Gastroesophageal sphincter (tissue), 4 donors: ENCODE measurements around the gene ZNF503. TPM values are rescaled to one million over a fixed set of nuclear protein-coding genes. Genes with fewer than 3 reads are reported as not detected.

Source experiments
- ATAC-seq: fragments of 150-250 bp; one replicate; pipeline ENCODE4 v1.9.1; 2016; ENCODE audit warnings: mild to moderate bottlenecking, moderate library complexity
- H3K27ac ChIP-seq, 4 donors: fragments of 200-600 bp; sonication (generic) in 3 of 4; 1 replicate in 3 of 4; 2 replicates in 1 of 4; pipeline ENCODE4 v1.5.1; 2016 to 2019
- H3K27me3 ChIP-seq: fragments of 200-600 bp; sonication (generic); one replicate; pipeline ENCODE4 v1.5.1; 2019
- H3K36me3 ChIP-seq, 2 donors: fragments of 200-600 bp; sonication (generic); one replicate each; pipeline ENCODE4 v1.5.1; 2019; ENCODE audit warnings: control low read depth in 1 of 2
- H3K4me1 ChIP-seq, 3 donors: fragments of 200-600 bp; sonication (generic); 1 replicate in 2 of 3; 2 replicates in 1 of 3; pipeline ENCODE4 v1.5.1; 2016 to 2019; ENCODE audit warnings: control low read depth in 2 of 3
- H3K4me3 ChIP-seq, 2 donors: fragments of 200-600 bp; sonication (generic); one replicate each; pipeline ENCODE4 v1.5.1; 2019; ENCODE audit warnings: mild to moderate bottlenecking in 1 of 2, moderate library complexity in 1 of 2
- H3K9me3 ChIP-seq, 3 donors: fragments of 200-600 bp; sonication (generic); one replicate each; pipeline ENCODE4 v1.5.1; 2017 to 2019; ENCODE audit warnings: control low read depth in 2 of 3
- EP300 ChIP-seq: sonication (generic); formaldehyde crosslinking; IDR thresholded peaks from one replicate; pipeline ENCODE4 v1.6.1; 2017; ENCODE audit warnings: antibody characterized with exemption, mild to moderate bottlenecking
- POLR2A ChIP-seq, 2 donors: fragments of 450-650 bp; IDR thresholded peaks; one replicate each; pipeline ENCODE4 v1.6.1; 2017; ENCODE audit warnings: antibody characterized with exemption in 2 of 2, mild to moderate bottlenecking in 2 of 2, moderate library complexity in 1 of 2
- POLR2AphosphoS5 ChIP-seq: sonication (generic); formaldehyde crosslinking; IDR thresholded peaks from one replicate; pipeline ENCODE4 v1.6.1; 2017; ENCODE audit warnings: antibody characterized with exemption
- WGBS, 2 donors: methylation state at CpG; one replicate each; pipeline ENCODE4 v1.1.5; 2018; ENCODE audit warnings: low coverage in 1 of 2; 5-methylcytosine and 5-hydroxymethylcytosine counted together
- total RNA-seq, 4 donors: library from RNA; depleted of rRNA; stranded (reverse); fragments of >200 nt; gene quantifications; one replicate each; pipeline ENCODE4 v1.1.0, GENCODE V29; 2016
- TF ChIP-seq, protein P1 (sequence below), 4 experiments: fragments of 200-600 bp in 2 of 4; fragments of 450-650 bp in 2 of 4; sonication (generic) in 1 of 4; IDR thresholded peaks; one replicate each; pipeline ENCODE4 v1.5.1; 2017 to 2019; ENCODE audit warnings: antibody characterized with exemption in 4 of 4, mild to moderate bottlenecking in 2 of 4, moderate library complexity in 2 of 4

ZNF503 gene
- total RNA-seq, 4 donors from 2014 or later, result 27.3 to 83.7 (median 43.4) TPM

DNA sequence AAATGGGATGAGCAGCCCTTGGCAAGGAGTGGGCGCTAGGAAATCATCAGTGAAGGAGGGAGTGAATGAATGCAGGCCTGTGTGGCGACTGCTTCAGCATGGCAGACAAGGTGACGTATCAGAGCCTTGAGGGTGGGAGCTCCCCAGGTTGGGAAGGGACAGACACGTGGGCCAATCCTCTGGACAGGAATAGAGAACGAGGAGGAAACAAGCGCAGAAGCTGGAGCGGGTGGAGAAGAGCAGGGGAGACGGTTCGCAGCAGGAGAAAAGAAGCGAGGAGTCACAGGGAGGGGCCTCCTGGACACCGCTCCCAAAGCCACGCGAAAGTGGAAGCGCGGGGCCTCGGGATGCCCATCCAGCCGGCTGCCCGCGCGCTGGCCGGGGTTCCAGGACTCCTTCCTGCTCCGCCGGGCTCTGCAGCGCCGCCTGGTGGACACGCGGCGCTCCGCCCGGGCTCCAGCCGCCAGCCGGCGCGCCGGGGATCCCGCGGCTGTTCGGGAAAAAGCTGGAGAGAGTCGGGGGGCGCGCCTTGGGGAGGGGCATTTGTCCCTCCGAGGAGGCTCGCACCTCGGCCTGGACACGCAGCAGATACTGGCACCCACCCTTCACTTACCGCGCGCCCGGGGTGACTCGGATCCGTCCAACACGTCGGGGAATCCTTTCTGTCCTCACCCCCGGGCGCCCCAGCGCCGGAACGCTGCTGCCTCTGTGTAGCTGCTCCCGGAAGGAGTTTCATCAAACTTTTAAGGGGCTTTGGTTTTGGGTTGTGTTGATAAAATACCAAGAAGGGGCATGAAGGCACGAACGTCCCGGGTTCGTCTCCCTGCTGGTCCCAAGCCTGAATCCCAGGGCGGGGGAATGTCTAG, 6.3 kb downstream of the ZNF503 start:
- H3K27me3 ChIP-seq, result no peaks in the 10 kb centered on the region
- 13 to 40% methylated on average over 13 to 21 of the region's 64 CpGs for WGBS, 2 donors
- H3K9me3 ChIP-seq, result no peaks in the 10 kb centered on the region
- TF ChIP-seq, protein P1, sequence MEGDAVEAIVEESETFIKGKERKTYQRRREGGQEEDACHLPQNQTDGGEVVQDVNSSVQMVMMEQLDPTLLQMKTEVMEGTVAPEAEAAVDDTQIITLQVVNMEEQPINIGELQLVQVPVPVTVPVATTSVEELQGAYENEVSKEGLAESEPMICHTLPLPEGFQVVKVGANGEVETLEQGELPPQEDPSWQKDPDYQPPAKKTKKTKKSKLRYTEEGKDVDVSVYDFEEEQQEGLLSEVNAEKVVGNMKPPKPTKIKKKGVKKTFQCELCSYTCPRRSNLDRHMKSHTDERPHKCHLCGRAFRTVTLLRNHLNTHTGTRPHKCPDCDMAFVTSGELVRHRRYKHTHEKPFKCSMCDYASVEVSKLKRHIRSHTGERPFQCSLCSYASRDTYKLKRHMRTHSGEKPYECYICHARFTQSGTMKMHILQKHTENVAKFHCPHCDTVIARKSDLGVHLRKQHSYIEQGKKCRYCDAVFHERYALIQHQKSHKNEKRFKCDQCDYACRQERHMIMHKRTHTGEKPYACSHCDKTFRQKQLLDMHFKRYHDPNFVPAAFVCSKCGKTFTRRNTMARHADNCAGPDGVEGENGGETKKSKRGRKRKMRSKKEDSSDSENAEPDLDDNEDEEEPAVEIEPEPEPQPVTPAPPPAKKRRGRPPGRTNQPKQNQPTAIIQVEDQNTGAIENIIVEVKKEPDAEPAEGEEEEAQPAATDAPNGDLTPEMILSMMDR (IDR thresholded peaks at IDR 0.05), result peak; percentile 98 to 100 (median 99)
- TF ChIP-seq POLR2A (IDR thresholded peaks at IDR 0.05) (peak in 1 of 2 donors; percentile 19), EP300 (no peak)
- peaks cover 0 to 33% of the 10 kb centered on the region in 2 donors for H3K36me3 ChIP-seq
- H3K4me1 ChIP-seq, result peaks cover 0 to 37% (median 6%) of the 10 kb centered on the region in 3 donors
- peak; percentile 42 for ATAC-seq
- H3K27ac ChIP-seq, result peak overlapping the region; percentile 92 to 100 (median 98)
- H3K4me3 ChIP-seq, result peak overlapping the region; percentile 62 to 100

DNA sequence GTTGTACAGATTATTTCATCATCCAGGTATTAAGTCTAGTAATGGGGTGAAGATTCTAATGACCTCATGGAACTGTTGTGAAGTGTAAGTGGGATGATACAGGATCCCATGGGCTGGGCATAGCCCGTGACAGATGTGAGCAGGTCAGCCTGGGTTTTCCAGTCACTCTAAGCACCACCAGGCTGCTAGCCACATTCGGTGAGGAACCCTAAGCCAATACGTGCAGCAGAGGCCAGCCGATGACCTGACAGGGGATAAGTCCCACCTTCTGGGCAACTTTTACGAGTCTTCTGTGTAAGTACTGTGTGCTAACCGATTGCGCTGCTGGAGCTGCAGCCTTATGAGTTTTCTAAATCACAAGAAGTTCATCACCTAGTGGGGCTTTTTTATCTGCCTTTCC, 7.3 kb downstream of the ZNF503 start:
- TF ChIP-seq, protein P1 (IDR thresholded peaks at IDR 0.05), result no peak
- TF ChIP-seq POLR2AphosphoS5 (no peak), POLR2A (IDR thresholded peaks at IDR 0.05) (no peak), EP300 (no peak)
- no peaks in the 10 kb centered on the region for H3K27me3 ChIP-seq
- no peaks in the 10 kb centered on the region for H3K9me3 ChIP-seq
- H3K36me3 ChIP-seq, result peaks cover 0 to 25% of the 10 kb centered on the region in 2 donors
- peaks cover 0 to 31% (median 6%) of the 10 kb centered on the region in 3 donors for H3K4me1 ChIP-seq
- WGBS, 2 donors, result 80 to 91% methylated on average over 1 to 5 of the region's 7 CpGs
- no peak for ATAC-seq
- no peak overlapping the region for H3K4me3 ChIP-seq
- peak overlapping the region in 2 of 4 donors; percentile 100 for H3K27ac ChIP-seq

DNA sequence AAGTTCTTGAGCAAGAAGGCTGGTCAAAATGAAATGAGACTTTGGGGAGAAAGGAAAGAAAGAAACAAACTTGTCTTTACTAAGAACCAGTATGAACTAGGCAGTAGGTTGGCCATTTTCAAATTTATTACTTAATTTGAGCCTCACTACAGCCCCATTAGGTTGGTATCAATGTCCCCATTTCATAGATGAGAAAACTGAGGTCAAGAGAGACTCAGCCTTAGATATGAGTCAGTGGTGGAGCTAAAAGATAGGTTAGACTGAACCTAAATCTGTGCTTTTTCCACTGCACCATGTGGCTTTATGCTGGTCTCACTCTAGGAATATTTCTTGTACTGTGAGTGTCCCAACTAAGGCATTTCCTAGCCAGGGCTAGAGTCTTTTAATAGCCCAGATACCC, 8.8 kb downstream of the ZNF503 start:
- no peak for ATAC-seq
- no peaks in the 10 kb centered on the region for H3K27me3 ChIP-seq
- TF ChIP-seq POLR2AphosphoS5 (no peak), EP300 (no peak), POLR2A (IDR thresholded peaks at IDR 0.05) (no peak)
- TF ChIP-seq, protein P1 (IDR thresholded peaks at IDR 0.05), result no peak

DNA sequence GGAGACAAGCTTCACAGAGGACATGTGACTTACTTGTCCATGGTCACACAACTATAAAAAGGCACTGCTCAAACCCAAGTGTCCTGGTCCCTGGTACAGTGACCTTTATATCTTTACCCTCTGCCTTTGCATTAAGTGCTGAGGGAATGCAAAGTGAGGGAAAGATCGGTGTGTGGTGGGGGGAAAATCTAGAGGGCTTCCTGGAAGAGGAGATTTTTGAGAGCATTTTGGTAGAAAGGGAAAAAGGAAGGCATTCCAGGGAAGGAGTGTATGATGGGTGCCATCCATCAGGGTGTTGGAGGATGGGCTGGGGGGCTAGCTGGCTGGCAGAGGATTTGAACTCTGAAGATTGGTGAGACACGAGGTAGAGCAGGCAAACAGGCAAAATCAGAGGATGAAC, 9.3 kb downstream of the ZNF503 start:
- no peak for ATAC-seq
- Histone ChIP-seq H3K27me3 (no peaks in the 10 kb centered on the region), H3K9me3 (no peaks in the 10 kb centered on the region), H3K4me1 (peaks cover 0 to 25% (median 6%) of the 10 kb centered on the region in 3 donors), H3K4me3 (no peak overlapping the region), H3K36me3 (peaks cover 0 to 23% of the 10 kb centered on the region in 2 donors), H3K27ac (no peak overlapping the region)
- TF ChIP-seq EP300, result no peak
- no peak for TF ChIP-seq POLR2AphosphoS5
- 94 to 100% methylated on average over 1 to 2 of the region's 2 CpGs for WGBS, 2 donors

More for the DNA sequence above, 8.8 kb downstream of the ZNF503 start:
- Histone ChIP-seq H3K27ac (no peak overlapping the region), H3K4me3 (no peak overlapping the region), H3K9me3 (no peaks in the 10 kb centered on the region), H3K36me3 (peaks cover 0 to 19% of the 10 kb centered on the region in 2 donors), H3K4me1 (peaks cover 0 to 25% (median 6%) of the 10 kb centered on the region in 3 donors)

DNA sequence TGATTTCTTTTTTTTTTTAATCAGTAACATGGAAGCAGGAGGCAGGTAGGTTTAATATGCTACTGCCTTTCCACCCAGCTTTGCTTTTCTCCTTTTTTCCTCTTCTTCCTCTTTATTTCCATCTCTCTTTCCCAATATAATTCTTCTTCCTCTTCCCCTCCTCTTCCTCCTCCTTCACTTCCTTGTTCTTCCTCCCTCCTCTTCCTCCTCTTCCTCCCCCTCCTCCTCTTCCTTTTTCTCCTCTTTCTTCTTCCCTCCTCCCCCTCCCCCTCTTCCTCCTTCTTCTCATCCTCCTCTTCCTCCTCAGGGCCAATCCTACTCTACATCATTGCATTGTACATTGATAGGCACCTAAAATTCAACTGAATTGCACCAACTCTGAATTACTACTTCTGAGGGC, 11.4 kb downstream of the ZNF503 start:
- TF ChIP-seq, protein P1 (IDR thresholded peaks at IDR 0.05), result no peak
- TF ChIP-seq POLR2A (IDR thresholded peaks at IDR 0.05) (no peak), POLR2AphosphoS5 (no peak), EP300 (no peak)

More for the DNA sequence above, 11.4 kb downstream of the ZNF503 start:
- ATAC-seq, result no peak
- peaks cover 0 to 16% (median 0%) of the 10 kb centered on the region in 3 donors for H3K9me3 ChIP-seq
- no peak overlapping the region for H3K27ac ChIP-seq
- H3K27me3 ChIP-seq, result no peaks in the 10 kb centered on the region
- peaks cover 0 to 40% of the 10 kb centered on the region in 2 donors for H3K36me3 ChIP-seq
- H3K4me1 ChIP-seq, result peaks cover 0 to 11% (median 5%) of the 10 kb centered on the region in 3 donors
- H3K4me3 ChIP-seq, result no peak overlapping the region
